Hepatocyte (in vitro differentiated cells): Measurements from ENCODE around the gene TEX50. TPM values are rescaled to one million over a fixed set of nuclear protein-coding genes. Genes with fewer than 3 reads are reported as not detected.

Experiments used
- DNase-seq: peaks from one replicate; pipeline ENCODE4 v3.0.0-alpha.2; 2016; ENCODE audit warnings: low spot score
- H2AFZ ChIP-seq: fragments of 200-600 bp; sonication (generic); 2 replicates; pipeline ENCODE4 v1.6.0; 2016; ENCODE audit warnings: antibody characterized with exemption, mild to moderate bottlenecking
- H3K27ac ChIP-seq: fragments of 200-600 bp; sonication (generic); 2 replicates; pipeline ENCODE4 v1.5.1; 2016; ENCODE audit warnings: mild to moderate bottlenecking
- H3K27me3 ChIP-seq: fragments of 200-600 bp; sonication (generic); 2 replicates; pipeline ENCODE4 v1.6.1; 2016
- H3K36me3 ChIP-seq: fragments of 200-600 bp; sonication (generic); replicated peaks from 2 replicates; pipeline ENCODE4 v1.5.1; 2016; ENCODE audit warnings: low read depth; ENCODE audit not compliant: insufficient read depth
- H3K4me1 ChIP-seq: fragments of 200-600 bp; sonication (generic); 2 replicates; pipeline ENCODE4 v1.5.1; 2016; ENCODE audit warnings: mild to moderate bottlenecking, moderate library complexity; ENCODE audit not compliant: insufficient read depth
- H3K4me2 ChIP-seq: fragments of 200-600 bp; sonication (generic); 2 replicates; pipeline ENCODE4 v1.6.0; 2016
- H3K4me3 ChIP-seq: fragments of 200-600 bp; sonication (generic); 2 replicates; pipeline ENCODE4 v1.5.1; 2016; ENCODE audit warnings: mild to moderate bottlenecking
- H3K79me2 ChIP-seq: fragments of 200-600 bp; sonication (generic); 2 replicates; pipeline ENCODE4 v1.6.0; 2017; ENCODE audit warnings: mild to moderate bottlenecking
- H3K9me2 ChIP-seq: fragments of 200-600 bp; sonication (generic); replicated peaks from 2 replicates; pipeline ENCODE4 v1.6.0; 2017; ENCODE audit warnings: mild to moderate bottlenecking; ENCODE audit not compliant: insufficient read depth
- H3K9me3 ChIP-seq: fragments of 200-600 bp; sonication (generic); 2 replicates; pipeline ENCODE4 v1.5.1; 2016; ENCODE audit warnings: low read depth, mild to moderate bottlenecking
- H4K20me1 ChIP-seq: fragments of 200-600 bp; sonication (generic); 2 replicates; pipeline ENCODE4 v1.6.0; 2016; ENCODE audit warnings: mild to moderate bottlenecking; ENCODE audit not compliant: insufficient read depth, poor library complexity, severe bottlenecking
- CTCF ChIP-seq: fragments of 200-600 bp; sonication (generic); IDR thresholded peaks from 2 replicates; pipeline ENCODE4 v1.5.1; 2016; ENCODE audit warnings: antibody characterized with exemption, mild to moderate bottlenecking; ENCODE audit not compliant: poor library complexity
- EZH2 ChIP-seq: fragments of 200-600 bp; sonication (generic); IDR thresholded peaks from 2 replicates; pipeline ENCODE4 v1.6.1; 2016; ENCODE audit warnings: antibody characterized with exemption, mild to moderate bottlenecking, borderline replicate concordance
- EZH2phosphoT487 ChIP-seq: fragments of 200-600 bp; sonication (generic); IDR thresholded peaks from one replicate; pipeline ENCODE4 v1.6.1; 2018; ENCODE audit warnings: antibody characterized with exemption, mild to moderate bottlenecking, low read depth, moderate library complexity; ENCODE audit not compliant: unreplicated experiment, severe bottlenecking
- WGBS: methylation state at CpG from one replicate; pipeline ENCODE4 v1.1.6; 2016; ENCODE audit warnings: low lambda C conversion rate; ENCODE audit errors: missing lambda C conversion rate; 5-methylcytosine and 5-hydroxymethylcytosine counted together
- polyA plus RNA-seq: library from polyadenylated mRNA; unstranded; fragments of >200 nt; fragmentation: Nextera tagmentation; extraction: Ambion mirVana; gene quantifications from 2 replicates; pipeline ENCODE4 v1.2.1, GENCODE V29; 2016
- total RNA-seq: library from RNA; depleted of rRNA; stranded (reverse); fragments of >200 nt; gene quantifications from 2 replicates; pipeline ENCODE4 v1.2.3, GENCODE V29; 2014

The TEX50 gene
- total and polyA plus RNA-seq, 2 experiments from 2014 or later = not detected

- Histone ChIP-seq H3K4me1 (no peaks in the 10 kb centered on the region), H3K4me2 (no peak overlapping the region), H3K27ac (no peak overlapping the region), H3K36me3 (no peaks in the 10 kb centered on the region), H3K9me3 (no peaks in the 10 kb centered on the region), H4K20me1 (no peaks in the 10 kb centered on the region), H3K9me2 (no peaks in the 10 kb centered on the region), H3K27me3 (no peaks in the 10 kb centered on the region), H3K79me2 (peaks cover 13% of the 10 kb centered on the region), H3K4me3 (no peak overlapping the region), H2AFZ (no peak overlapping the region)
- no peak for DNase-seq
- TF ChIP-seq EZH2phosphoT487 = no peak
- no peak for TF ChIP-seq CTCF
- no peak for TF ChIP-seq EZH2
Observed at GRCh38 chr1:173648880-173649605, 13.9 kb downstream of the TEX50 start.

GRCh38 chr1:173660306-173660705, 25.2 kb downstream of the TEX50 start:
- no peaks in the 10 kb centered on the region for H3K9me3 ChIP-seq
- no peaks in the 10 kb centered on the region for H3K4me1 ChIP-seq
- H3K36me3 ChIP-seq = no peaks in the 10 kb centered on the region
- no peaks in the 10 kb centered on the region for H3K79me2 ChIP-seq
- no peak overlapping the region for H2AFZ ChIP-seq
- H3K4me3 ChIP-seq = no peak overlapping the region
- no peaks in the 10 kb centered on the region for H3K9me2 ChIP-seq
- H3K27ac ChIP-seq = no peak overlapping the region
- TF ChIP-seq EZH2phosphoT487 (no peak), EZH2 (no peak), CTCF (no peak)
- 91% methylated on average over 2 of the region's 2 CpGs for WGBS
- H4K20me1 ChIP-seq = no peaks in the 10 kb centered on the region
- H3K27me3 ChIP-seq = no peaks in the 10 kb centered on the region
- no peak for DNase-seq
- no peak overlapping the region for H3K4me2 ChIP-seq

GRCh38 chr1:173661271-173661670, 26.1 kb downstream of the TEX50 start:
- no peaks in the 10 kb centered on the region for H3K9me3 ChIP-seq
- no peaks in the 10 kb centered on the region for H3K4me1 ChIP-seq
- H4K20me1 ChIP-seq = no peaks in the 10 kb centered on the region
- H3K4me2 ChIP-seq = no peak overlapping the region
- H3K9me2 ChIP-seq = no peaks in the 10 kb centered on the region
- H3K27ac ChIP-seq = no peak overlapping the region
- TF ChIP-seq EZH2 (no peak), EZH2phosphoT487 (no peak), CTCF (no peak)
- no peaks in the 10 kb centered on the region for H3K79me2 ChIP-seq
- no peak for DNase-seq
- H3K27me3 ChIP-seq = no peaks in the 10 kb centered on the region
- no peak overlapping the region for H2AFZ ChIP-seq
- H3K4me3 ChIP-seq = no peak overlapping the region
- no peaks in the 10 kb centered on the region for H3K36me3 ChIP-seq
- WGBS = 83% methylated on average over 1 of the region's 1 CpG
